ENCODE data around the gene HSBP1. TPM values are rescaled to one million over a fixed set of nuclear protein-coding genes. Genes with fewer than 3 reads are reported as not detected.

Gene HSBP1
- total and polyA plus RNA-seq, 2 of the 4 experiments (the other 2 are of a cell fraction), result 8.8 to 65.2 TPM

- Histone ChIP-seq H3K4me3 (ENCODE audit: insufficient read depth, low read depth, low read length) (no peak overlapping the region), H3K27me3 (ENCODE audit: control insufficient read depth, insufficient read depth, low read length) (peaks cover 30% of the 10 kb centered on the region), H3K4me1 (ENCODE audit: control insufficient read depth, insufficient read depth, low read length) (no peaks in the 10 kb centered on the region), H3K4ac (ENCODE audit: low read depth, low read length) (no peak overlapping the region), H2BK5ac (ENCODE audit: low read depth, low read length, poor library complexity, severe bottlenecking) (no peak overlapping the region), H2BK120ac (ENCODE audit: low read depth, low read length) (no peak overlapping the region), H4K20me1 (ENCODE audit: insufficient read depth, low read length) (no peaks in the 10 kb centered on the region), H3K14ac (replicated peaks; ENCODE audit: low read depth, low read length) (no peak overlapping the region), H3K9me3 (ENCODE audit: control insufficient read depth, insufficient read depth, low read length) (no peaks in the 10 kb centered on the region; the same call in 1 of the 2 replicates), H3K9me1 (ENCODE audit: insufficient read depth, low read length) (no peaks in the 10 kb centered on the region), H3K27ac (ENCODE audit: insufficient read depth, low read length) (no peak overlapping the region), H3K56ac (ENCODE audit: extremely low read depth, insufficient read depth, low read length) (no peak overlapping the region), H3K4me2 (ENCODE audit: low read depth, low read length) (no peak overlapping the region), H3K23ac (ENCODE audit: low read depth, low read length) (no peak overlapping the region), H4K91ac (ENCODE audit: insufficient read depth, low read depth, low read length) (no peak overlapping the region), H2BK15ac (ENCODE audit: low read depth, low read length) (no peak overlapping the region), H2AK5ac (ENCODE audit: low read depth, low read length) (no peak overlapping the region), H3K18ac (ENCODE audit: low read depth, low read length) (no peak overlapping the region), H3K36me3 (ENCODE audit: control insufficient read depth, insufficient read depth, low read length) (no peaks in the 10 kb centered on the region), H2BK20ac (ENCODE audit: low read depth, low read length) (no peak overlapping the region), H2AK9ac (replicated peaks; ENCODE audit: low read depth, low read length, poor library complexity) (no peak overlapping the region), H4K8ac (ENCODE audit: low read depth in 2 of 2, low read length in 2 of 2) (no peak overlapping the region), H2AFZ (replicated peaks; ENCODE audit: low read length, poor library complexity) (no peak overlapping the region), H3K9ac (ENCODE audit: low read depth, low read length) (no peak overlapping the region), H4K5ac (ENCODE audit: low read depth, low read length) (no peak overlapping the region), H3K79me1 (ENCODE audit: low read depth in 1 of 2, low read length in 2 of 2) (no peaks in the 10 kb centered on the region)
- ChIA-PET POLR2A (ENCODE audit: unreplicated experiment) (no interaction called here), CTCF (interaction anchor here (0.6 to 1.2 kb wide), 2 partner anchors 18 to 19 kb away, joined by 3 read pairs; no protein-coding TSS in a partner anchor)
- 70% methylated on average over 2 of the region's 9 CpGs; no CpG with 5 or more reads in 1 of the 2 experiments for WGBS, 2 experiments (ENCODE audit: extremely low coverage in 2 of 2, insufficient read length in 1 of 2)
- no TSS peak for BruUV-seq (replicated peaks)
- dilution Hi-C loops (cut with HindIII; ENCODE audit: low sequenced_read_pairs, unreplicated experiment), result no loop called here
- intact Hi-C loops (cut with micrococcal nuclease), result no loop called here
- in situ Hi-C loops (cut with MboI; ENCODE audit: low sequenced_read_pairs), result loop anchor here (25.0 kb wide), 1 partner anchor 1592 kb away; no protein-coding TSS in a partner anchor
- DNase-seq (no peak), ATAC-seq (ENCODE audit: low read depth) (no peak)
- TF ChIP-seq RCOR1 (IDR thresholded peaks at IDR 0.05; ENCODE audit: insufficient replicate concordance, low read length), result no peak
- no peak for TF ChIP-seq CTCF (conservative IDR thresholded peaks at IDR 0.05; ENCODE audit: low read depth, low read length)
- no peak for TF ChIP-seq MXI1 (IDR thresholded peaks at IDR 0.05; ENCODE audit: borderline replicate concordance, low read depth, low read length)
- no peak for TF ChIP-seq NFE2L2 (IDR thresholded peaks at IDR 0.05; ENCODE audit: low read depth, low read length)
- no peak for TF ChIP-seq RFX5 (IDR thresholded peaks at IDR 0.05; ENCODE audit: low read depth, low read length)
- TF ChIP-seq MAFK (IDR thresholded peaks at IDR 0.05; ENCODE audit: low read depth, low read length), result no peak
- no peak for TF ChIP-seq SMC3 (IDR thresholded peaks at IDR 0.05; ENCODE audit: low read depth, low read length)
- TF ChIP-seq FOS (IDR thresholded peaks at IDR 0.05; ENCODE audit: low read depth, low read length), result no peak
- TF ChIP-seq CHD1 (IDR thresholded peaks at IDR 0.05; ENCODE audit: low read depth, low read length), result no peak
- TF ChIP-seq, protein P1, sequence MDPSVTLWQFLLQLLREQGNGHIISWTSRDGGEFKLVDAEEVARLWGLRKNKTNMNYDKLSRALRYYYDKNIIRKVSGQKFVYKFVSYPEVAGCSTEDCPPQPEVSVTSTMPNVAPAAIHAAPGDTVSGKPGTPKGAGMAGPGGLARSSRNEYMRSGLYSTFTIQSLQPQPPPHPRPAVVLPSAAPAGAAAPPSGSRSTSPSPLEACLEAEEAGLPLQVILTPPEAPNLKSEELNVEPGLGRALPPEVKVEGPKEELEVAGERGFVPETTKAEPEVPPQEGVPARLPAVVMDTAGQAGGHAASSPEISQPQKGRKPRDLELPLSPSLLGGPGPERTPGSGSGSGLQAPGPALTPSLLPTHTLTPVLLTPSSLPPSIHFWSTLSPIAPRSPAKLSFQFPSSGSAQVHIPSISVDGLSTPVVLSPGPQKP (IDR thresholded peaks at IDR 0.05; ENCODE audit: borderline replicate concordance, low read depth, low read length), result no peak
- no peak for TF ChIP-seq RAD21 (IDR thresholded peaks at IDR 0.05; ENCODE audit: low read length)
- TF ChIP-seq POLR2A (IDR thresholded peaks at IDR 0.05; ENCODE audit: low read depth, low read length), result no peak
- no peak for TF ChIP-seq USF2 (IDR thresholded peaks at IDR 0.05; ENCODE audit: low read depth, low read length)
- TF ChIP-seq BHLHE40 (IDR thresholded peaks at IDR 0.05; ENCODE audit: low read depth, low read length), result no peak
- TF ChIP-seq MAZ (IDR thresholded peaks at IDR 0.05; ENCODE audit: borderline replicate concordance, low read depth, low read length), result no peak
- TF ChIP-seq CEBPB (IDR thresholded peaks at IDR 0.05; ENCODE audit: low read depth, low read length), result no peak
These were observed 46.6 kb downstream of the HSBP1 start for GRCh38 chr16:83854420-83854819.
